Breast epithelium (tissue), 4 donors: Measurements from ENCODE around the gene FBXO31. TPM values are rescaled to one million over a fixed set of nuclear protein-coding genes. Genes with fewer than 3 reads are reported as not detected.
"Not testable (repeated sequence)": the region's sequence is repeated elsewhere in the genome, so short reads cannot be mapped to it uniquely, and the experiment has no call there.

ENCODE experiments used
- DNase-seq, 2 donors: peaks; one replicate each; pipeline ENCODE4 v3.0.0-alpha.2; 2019; ENCODE audit warnings: low spot score in 2 of 2
- H3K27ac ChIP-seq, 2 donors: fragments of 200-600 bp; sonication (generic) in 1 of 2; one replicate each; pipeline ENCODE4 v1.5.1; 2016 to 2019; ENCODE audit warnings: mild to moderate bottlenecking in 1 of 2
- H3K27me3 ChIP-seq, 2 donors: fragments of 200-600 bp; sonication (generic) in 1 of 2; one replicate each; pipeline versions ENCODE4 v1.5.1 to v1.6.0; 2017 to 2019; ENCODE audit warnings: control low read depth in 1 of 2, mild to moderate bottlenecking in 1 of 2
- H3K36me3 ChIP-seq: fragments of 200-600 bp; one replicate; pipeline ENCODE4 v1.5.1; 2019
- H3K4me1 ChIP-seq, 2 donors: fragments of 200-600 bp; sonication (generic); one replicate each; pipeline ENCODE4 v1.5.1; 2016 to 2019; ENCODE audit warnings: control low read depth in 1 of 2
- H3K4me3 ChIP-seq, 3 donors: fragments of 200-600 bp; sonication (generic); 1 replicate in 2 of 3; 2 replicates in 1 of 3; pipeline ENCODE4 v1.5.1; 2016 to 2019; ENCODE audit warnings: mild to moderate bottlenecking in 3 of 3, moderate library complexity in 2 of 3
- H3K9me3 ChIP-seq, 2 donors: fragments of 200-600 bp; sonication (generic) in 1 of 2; one replicate each; pipeline ENCODE4 v1.5.1; 2016 to 2019; ENCODE audit warnings: control low read depth in 1 of 2
- CTCF ChIP-seq, 3 donors: fragments of 450-650 bp; IDR thresholded peaks; one replicate each; pipeline ENCODE4 v1.5.1; 2016 to 2017; ENCODE audit warnings: antibody characterized with exemption in 3 of 3, mild to moderate bottlenecking in 3 of 3, moderate library complexity in 3 of 3
- POLR2A ChIP-seq: fragments of 450-650 bp; IDR thresholded peaks from one replicate; pipeline ENCODE4 v1.6.1; 2016; ENCODE audit warnings: antibody characterized with exemption, mild to moderate bottlenecking, moderate library complexity
- POLR2AphosphoS5 ChIP-seq, 3 donors: sonication (generic); formaldehyde crosslinking; IDR thresholded peaks; one replicate each; pipeline ENCODE4 v1.6.1; 2017; ENCODE audit warnings: antibody characterized with exemption in 3 of 3
- intact Hi-C: fragments of 100-400 bp; cut with DNase I; formaldehyde crosslinking; loops from one replicate; pipeline ENCODE4 v1.15.1; 2023; ENCODE audit warnings: low total_unique reads
- total RNA-seq, 3 donors: library from RNA; depleted of rRNA; stranded (reverse); fragments of >200 nt; gene quantifications; one replicate each; pipeline ENCODE4 v1.1.0, GENCODE V29; 2016

The FBXO31 gene
- total RNA-seq, 3 donors from 2014 or later = 43.0 to 74.7 (median 67.4) TPM

- H3K36me3 ChIP-seq = no peaks in the 10 kb centered on the region
- intact Hi-C loops = no loop called here
- no peak for DNase-seq
- H3K4me3 ChIP-seq = peak overlapping the region; percentile 80 to 97 (median 81)
- H3K27me3 ChIP-seq = no peaks in the 10 kb centered on the region
- peaks cover under 1 to 15% of the 10 kb centered on the region in 2 donors for H3K4me1 ChIP-seq
- H3K27ac ChIP-seq = peak overlapping the region; percentile 91 to 95
- H3K9me3 ChIP-seq = no peaks in the 10 kb centered on the region
- no peak for TF ChIP-seq POLR2A
- TF ChIP-seq POLR2AphosphoS5 (IDR thresholded peaks at IDR 0.05) = no peak
- no peak for TF ChIP-seq CTCF (IDR thresholded peaks at IDR 0.05)
Measured at GRCh38 chr16:87382023-87382785, 1.4 kb downstream of the FBXO31 start.

- no peak for DNase-seq
- Histone ChIP-seq H3K9me3 (no peaks in the 10 kb centered on the region), H3K4me3 (peak overlapping the region; percentile 80 to 97 (median 81)), H3K27me3 (no peaks in the 10 kb centered on the region), H3K27ac (peak overlapping the region; percentile 64 to 71), H3K4me1 (peaks cover 0 to 15% of the 10 kb centered on the region in 2 donors), H3K36me3 (no peaks in the 10 kb centered on the region)
- no peak for TF ChIP-seq CTCF (IDR thresholded peaks at IDR 0.05)
- no peak for TF ChIP-seq POLR2A
- no peak for TF ChIP-seq POLR2AphosphoS5 (IDR thresholded peaks at IDR 0.05)
- intact Hi-C loops = no loop called here
Measured at GRCh38 chr16:87380881-87381280, 2.7 kb downstream of the FBXO31 start.

GRCh38 chr16:87380403-87380802 lies 3.2 kb downstream of the FBXO31 start:
- Histone ChIP-seq H3K4me3 (peak overlapping the region; percentile 80 to 97 (median 81)), H3K36me3 (no peaks in the 10 kb centered on the region), H3K9me3 (no peaks in the 10 kb centered on the region), H3K4me1 (peaks cover 0 to 15% of the 10 kb centered on the region in 2 donors), H3K27me3 (no peaks in the 10 kb centered on the region), H3K27ac (peak overlapping the region; percentile 64 to 71)
- TF ChIP-seq POLR2AphosphoS5 (IDR thresholded peaks at IDR 0.05) (no peak), CTCF (IDR thresholded peaks at IDR 0.05) (no peak), POLR2A (no peak)
- intact Hi-C loops = no loop called here
- no peak for DNase-seq

- Histone ChIP-seq H3K4me1 (peaks cover 0 to 15% of the 10 kb centered on the region in 2 donors), H3K27ac (peak overlapping the region in 1 of 2 donors; percentile 45), H3K4me3 (peak overlapping the region in 1 of 3 donors; percentile 9)
- H3K27me3 ChIP-seq, H3K36me3 ChIP-seq, intact Hi-C loops, DNase-seq, H3K9me3 ChIP-seq: not testable (repeated sequence)
Measured at GRCh38 chr16:87379312-87379752, 4.2 kb downstream of the FBXO31 start.

- no peak overlapping the region for H3K4me3 ChIP-seq
- H3K9me3 ChIP-seq = no peaks in the 10 kb centered on the region
- H3K27ac ChIP-seq = peak overlapping the region in 1 of 2 donors; percentile 38
- DNase-seq = no peak
- intact Hi-C loops = no loop called here
- H3K36me3 ChIP-seq = no peaks in the 10 kb centered on the region
- H3K4me1 ChIP-seq = peaks cover 0 to 9% of the 10 kb centered on the region in 2 donors
- H3K27me3 ChIP-seq = no peaks in the 10 kb centered on the region
- TF ChIP-seq POLR2A (no peak), POLR2AphosphoS5 (IDR thresholded peaks at IDR 0.05) (no peak), CTCF (IDR thresholded peaks at IDR 0.05) (no peak)
Measured at GRCh38 chr16:87376660-87377059, 6.9 kb downstream of the FBXO31 start.
